Measurements from ENCODE around the gene PARP12. TPM values are rescaled to one million over a fixed set of nuclear protein-coding genes. Genes with fewer than 3 reads are reported as not detected.

PARP12 gene
- total and polyA plus RNA-seq, 9 of the 15 experiments (the other 6 are each of a cell fraction or from before 2014, with no cell fraction given), result 4.6 to 40.4 (median 23.5) TPM

- TF ChIP-seq BRF2 (IDR thresholded peaks at IDR 0.05; ENCODE audit: borderline replicate concordance, insufficient read depth, insufficient read length) (no peak), RFX5 (IDR thresholded peaks at IDR 0.05; ENCODE audit: low read depth, low read length) (no peak), NFRKB (IDR thresholded peaks at IDR 0.05; ENCODE audit: low read depth) (0 out of 2 replicates have a peak, but pooled peaks have one; percentile 18), USF1 (CRISPR knock-in tag; IDR thresholded peaks at IDR 0.05) (peak; percentile 19; the same call in 1 of the 2 replicates), HSF4 (CRISPR knock-in tag; IDR thresholded peaks at IDR 0.05; ENCODE audit: borderline replicate concordance) (0 out of 2 replicates have a peak, but pooled peaks have one; percentile 18), COPS2 (conservative IDR thresholded peaks at IDR 0.05) (no peak), THRB (CRISPR knock-in tag; conservative IDR thresholded peaks at IDR 0.05) (0 out of 2 replicates have a peak, but pooled peaks have one; percentile 8), ZEB2 (IDR thresholded peaks at IDR 0.05) (0 out of 2 replicates have a peak, but pooled peaks have one; percentile 3), ZNF408 (CRISPR knock-in tag; IDR thresholded peaks at IDR 0.05; ENCODE audit: low read depth) (no peak), ARHGAP35 (IDR thresholded peaks at IDR 0.05; ENCODE audit: partially characterized antibody) (no peak), DDX20 (tag; IDR thresholded peaks at IDR 0.05; ENCODE audit: low read depth) (no peak), FOS (IDR thresholded peaks at IDR 0.05; ENCODE audit: extremely low read depth, insufficient read length) (no peak), JUNB (CRISPR knock-in tag; conservative IDR thresholded peaks at IDR 0.05) (no peak), E2F6 (IDR thresholded peaks at IDR 0.05; ENCODE audit: borderline replicate concordance in 1 of 2, extremely low read depth in 1 of 2, insufficient read depth in 1 of 2, insufficient read length in 1 of 2, low read depth in 1 of 2, low read length in 1 of 2, poor library complexity in 1 of 2, severe bottlenecking in 1 of 2) (peak in 1 of 2 experiments; percentile 59), RBFOX2 (IDR thresholded peaks at IDR 0.05; ENCODE audit: low read depth, low read length) (0 out of 2 replicates have a peak, but pooled peaks have one; percentile 25), ZNF444 (CRISPR knock-in tag; IDR thresholded peaks at IDR 0.05) (no peak), ZNF79 (CRISPR knock-in tag; IDR thresholded peaks at IDR 0.05; ENCODE audit: low read depth) (no peak), SMAD1 (IDR thresholded peaks at IDR 0.05; ENCODE audit: low read depth, low read length, partially characterized antibody) (no peak), TCF3 (CRISPR knock-in tag; IDR thresholded peaks at IDR 0.05) (0 out of 2 replicates have a peak, but pooled peaks have one; percentile 16), TARDBP (IDR thresholded peaks at IDR 0.05) (no peak), ZBTB43 (CRISPR knock-in tag; IDR thresholded peaks at IDR 0.05) (no peak)
Observed at GRCh38 chr7:140060788-140061606, 1.8 kb downstream of the PARP12 start (continued).

Measured in K562 (cell line).